NCI-H187 (cell line): ENCODE data around the gene ISX.

Experiments used
- DNase-seq, 2 experiments: peaks; one replicate each; lab custom pipeline; 2025; lab: John Stamatoyannopoulos, UW

The ISX gene

GRCh38 chr22:35113341-35113740 lies 47.4 kb downstream of the ISX start:
- DNase-seq, result no peak

- DNase-seq, result no peak
These were observed 48.4 kb downstream of the ISX start for GRCh38 chr22:35114131-35114980.

GRCh38 chr22:35115515-35115914 lies 49.6 kb downstream of the ISX start:
- DNase-seq, result no peak

- no peak for DNase-seq
These were observed 50.3 kb downstream of the ISX start for GRCh38 chr22:35116269-35116668.

DNA sequence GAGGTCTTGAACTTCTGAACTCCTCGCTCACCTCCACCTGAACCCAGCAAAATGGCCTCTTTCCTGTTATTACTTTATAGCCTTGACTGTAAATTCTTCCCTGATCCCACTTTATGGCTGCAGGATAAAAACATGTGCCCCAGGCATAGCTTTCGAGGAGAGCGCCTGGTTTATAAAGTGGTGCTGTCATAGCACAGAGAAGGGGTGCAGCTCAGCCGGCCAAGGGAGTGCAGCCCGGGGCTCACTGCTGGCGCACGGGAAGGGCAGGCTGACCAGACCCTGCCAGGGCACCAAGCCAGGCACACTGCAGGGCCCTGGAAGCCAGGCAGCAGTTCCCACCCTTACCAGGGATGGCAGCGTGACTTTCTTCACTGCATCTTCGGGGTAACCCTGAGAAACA lies 50.9 kb downstream of the ISX start:
- no peak for DNase-seq

DNA sequence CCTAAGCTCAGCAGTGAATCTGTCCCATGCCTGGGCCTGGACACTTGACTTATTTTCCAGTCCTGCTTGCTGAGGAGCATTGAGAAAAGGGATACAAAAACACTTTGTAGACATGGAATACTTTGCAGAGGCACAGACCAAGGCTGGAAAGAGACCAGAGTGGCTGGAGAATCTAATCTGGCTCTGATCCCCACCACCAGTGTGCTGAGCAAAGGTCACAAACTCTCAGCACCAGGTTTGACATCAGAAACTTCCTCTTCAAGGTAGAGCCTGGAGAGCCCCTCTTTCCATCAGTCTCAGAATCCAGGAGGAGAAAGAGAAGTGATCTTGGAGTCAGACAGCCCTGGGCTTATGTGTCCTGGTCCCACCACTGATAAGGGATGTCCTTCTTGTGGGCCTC lies 53.5 kb downstream of the ISX start:
- no peak for DNase-seq

GRCh38 chr22:35124691-35125219 lies 58.8 kb downstream of the ISX start:
- DNase-seq, result peak in 1 of 2 experiments; percentile 17

GRCh38 chr22:35126993-35127392 lies 61.0 kb downstream of the ISX start:
- DNase-seq, result no peak

GRCh38 chr22:35128637-35129036 lies 62.7 kb downstream of the ISX start:
- no peak for DNase-seq

GRCh38 chr22:35131525-35132000 lies 65.6 kb downstream of the ISX start:
- no peak for DNase-seq

DNA sequence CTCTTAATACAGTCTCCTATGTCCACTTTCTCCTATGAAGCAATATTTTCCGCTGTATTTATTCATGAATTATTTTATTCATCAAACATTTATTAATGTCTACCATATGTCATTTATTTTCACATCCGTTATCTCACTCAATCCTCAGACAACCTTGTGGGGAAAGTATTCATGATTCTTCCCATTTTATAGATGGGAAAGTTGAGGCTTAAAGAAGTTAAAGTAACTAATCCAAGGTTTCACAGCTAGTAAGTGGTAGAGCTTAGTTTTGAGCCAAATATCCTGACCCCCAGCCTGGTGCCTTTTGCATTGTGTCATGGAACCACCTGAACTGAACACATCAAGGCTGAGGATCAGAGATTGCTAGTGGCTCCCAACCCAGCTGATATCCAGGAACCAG lies 66.6 kb downstream of the ISX start:
- DNase-seq, result no peak

- DNase-seq, result no peak
These were observed 67.9 kb downstream of the ISX start for GRCh38 chr22:35133702-35134380.

GRCh38 chr22:35134637-35135036 lies 68.7 kb downstream of the ISX start:
- no peak for DNase-seq

GRCh38 chr22:35135165-35135564 lies 69.2 kb downstream of the ISX start:
- DNase-seq, result no peak
